IMR-90 (cell line): Measurements from ENCODE around the gene SSH2. TPM values are rescaled to one million over a fixed set of nuclear protein-coding genes. Genes with fewer than 3 reads are reported as not detected.

Source experiments
- BHLHE40 ChIP-seq: fragments of 150-350 bp; IDR thresholded peaks from 2 replicates; pipeline ENCODE4 v1.6.1; 2016; ENCODE audit warnings: mild to moderate bottlenecking, low read depth, low read length
- microRNA-seq, 2 experiments: library from miRNA; stranded (forward) in 1 of 2; unstranded in 1 of 2; fragments of 10-50 nt in 1 of 2; fragments of <30 nt in 1 of 2; gene quantifications in 1 of 2; microRNA quantifications in 1 of 2; one replicate each; pipeline versions ENCODE3 to v1.1.0; 2013 to 2020; ENCODE audit not compliant: insufficient read depth in 1 of 2, insufficient read length in 1 of 2, unreplicated experiment in 1 of 2
- polyA plus RNA-seq, 3 experiments: library from polyadenylated mRNA; depleted of rRNA; stranded (reverse); fragments of >200 nt; gene quantifications; 2 replicates each; pipeline ENCODE4 v1.2.3, GENCODE V29; 2012; ENCODE audit warnings: low replicate concordance in 1 of 3
- small RNA-seq, 5 experiments: library from RNA; depleted of rRNA; stranded (forward); fragments of <200 nt; gene quantifications; one replicate each; pipeline ENCODE3, GENCODE V24; 2012
- total RNA-seq: library from RNA; depleted of rRNA; stranded (reverse); fragments of >200 nt; gene quantifications from 2 replicates; pipeline ENCODE4 v1.2.3, GENCODE V29; 2012; rRNA removed

SSH2 gene
- total and polyA plus RNA-seq, 2 of the 4 experiments (the other 2 are of a cell fraction), result 9.3 TPM

- no peak for TF ChIP-seq BHLHE40
Observed at GRCh38 chr17:29576214-29577000, 353.6 kb downstream of the SSH2 start (continued).

Small RNAs within 50 kb of the gene (microRNA-seq; reads per million reads assigned to microRNA genes)
- gene RF00156 (ENCODE audit: insufficient read depth, insufficient read length) (not detected), gene RF01210 (ENCODE audit: insufficient read depth, insufficient read length) (not detected), gene RNU6-920P (ENCODE audit: insufficient read depth, insufficient read length) (not detected)

Small RNAs within 50 kb of the gene (small RNA-seq; reads per million reads assigned to genes)
- gene RF00156 (0 to 0.18 (median 0) reads per million in 5 experiments), gene RF01210 (0 reads per million in 5 experiments), gene RNU6-920P (0 to 3.0 (median 0) reads per million in 5 experiments)

Other genes with a start within 250 kb of the SSH2 start
- under 0.01 TPM in 1 of 2 replicates, not detected in the other for gene EFCAB5, start 11.4 kb upstream of the SSH2 start, total RNA-seq
- gene EFCAB5, start 11.4 kb upstream of the SSH2 start, polyA plus RNA-seq (2012; rRNA removed), result 0.14 TPM in 1 of 2 replicates, not detected in the other
- 3.4 and 5.8 TPM in 2 replicates for gene NSRP1, start 186.6 kb upstream of the SSH2 start, total RNA-seq
- 14.2 and 14.4 TPM in 2 replicates for gene NSRP1, start 186.6 kb upstream of the SSH2 start, polyA plus RNA-seq (2012; rRNA removed)